Measurements from ENCODE around the gene DNAJC8. TPM values are rescaled to one million over a fixed set of nuclear protein-coding genes. Genes with fewer than 3 reads are reported as not detected.

The DNAJC8 gene
- total and polyA plus RNA-seq, 2 of the 8 experiments (the other 6 are each of a cell fraction or from before 2014, with no cell fraction given), result 116 to 134 TPM

DNA sequence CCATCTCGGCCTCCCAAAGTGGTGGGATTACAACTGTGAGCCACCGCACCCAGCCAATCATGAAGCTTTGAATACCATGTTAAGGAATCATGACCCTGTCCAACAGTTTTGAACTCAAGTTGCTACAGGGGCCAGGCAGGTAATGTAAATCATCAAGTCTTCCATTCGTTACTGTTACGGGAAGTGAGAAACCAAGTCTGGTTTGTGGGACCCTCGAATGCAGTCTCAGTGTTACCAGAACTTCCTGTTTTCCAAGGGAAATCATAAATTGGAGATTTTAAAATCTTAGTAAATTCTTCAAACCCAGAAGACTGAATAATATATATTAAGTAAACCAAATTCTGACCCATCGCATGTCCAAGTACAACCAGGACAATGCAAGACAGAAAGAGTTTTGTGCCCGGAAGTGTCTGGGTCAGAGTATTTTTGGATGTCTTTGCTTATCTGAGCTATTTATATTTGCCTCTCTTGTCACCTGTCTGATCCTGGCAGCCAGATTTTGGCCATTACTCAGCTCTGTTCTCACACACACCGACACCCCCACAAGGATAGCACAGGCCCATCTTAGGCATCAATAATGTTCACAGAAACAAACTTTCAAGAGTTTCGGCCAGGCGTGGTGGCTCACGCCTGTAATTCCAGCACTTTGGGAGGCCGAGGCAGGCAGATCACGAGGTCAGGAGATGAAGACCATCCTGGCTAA, 11.9 kb upstream of the DNAJC8 start:
- H3K18ac ChIP-seq (ENCODE audit: extremely low read depth, low read length), result no peak overlapping the region
- H2BK20ac ChIP-seq (ENCODE audit: low read length), result no peak overlapping the region
- H3K4me2 ChIP-seq (ENCODE audit: insufficient read depth in 1 of 2, low read depth in 2 of 2, low read length in 2 of 2), result no peak overlapping the region
- no peak overlapping the region for H2BK120ac ChIP-seq (replicated peaks; ENCODE audit: low read depth, low read length)
- no peak overlapping the region for H3K23ac ChIP-seq (ENCODE audit: insufficient read length)
- H3K4ac ChIP-seq (replicated peaks; ENCODE audit: insufficient read length, low read depth, low read length), result no peak overlapping the region
- H3K9ac ChIP-seq (replicated peaks in 1 of 4; ENCODE audit: extremely low read depth in 1 of 4, low read depth in 3 of 4, low read length in 3 of 4), result no peak overlapping the region
- H4K5ac ChIP-seq (ENCODE audit: insufficient read length, low read depth, low read length), result no peak overlapping the region
- no peak overlapping the region for H2AK5ac ChIP-seq (ENCODE audit: low read depth, low read length)
- CTCF ChIA-PET (ENCODE audit: partially characterized antibody), result interaction anchor here (0.7 to 2.4 kb wide), 3 partner anchors 9 to 244 kb away, joined by 3 to 5 read pairs (median 4); no protein-coding TSS in a partner anchor
- no peaks in the 10 kb centered on the region for H4K20me1 ChIP-seq (replicated peaks in 1 of 2; ENCODE audit: control insufficient read depth in 1 of 2, insufficient read depth in 2 of 2, low read length in 2 of 2)
- H2BK12ac ChIP-seq (ENCODE audit: low read depth, low read length), result no peak overlapping the region
- no peak overlapping the region for H2BK5ac ChIP-seq (ENCODE audit: low read depth, low read length)
- H3K79me2 ChIP-seq (ENCODE audit: control insufficient read depth in 1 of 2, insufficient read depth in 2 of 2, low read length in 2 of 2), result no peaks in the 10 kb centered on the region
- H3K27me3 ChIP-seq (replicated peaks in 1 of 4; ENCODE audit: control insufficient read depth in 3 of 4, extremely low read depth in 1 of 4, insufficient read depth in 3 of 4, low read length in 3 of 4), result no peaks in the 10 kb centered on the region
- H3K14ac ChIP-seq (ENCODE audit: insufficient read length), result no peak overlapping the region
- H3K4me3 ChIP-seq (ENCODE audit: extremely low read depth in 1 of 4, insufficient read depth in 2 of 4, low read depth in 3 of 4, low read length in 4 of 4), result no peak overlapping the region
- peaks cover 6 to 15% (median 9%) of the 10 kb centered on the region in 4 experiments; a peak in 6 of 7 replicates for H3K4me1 ChIP-seq (replicated peaks in 1 of 4; ENCODE audit: control insufficient read depth in 3 of 4, insufficient read depth in 4 of 4, low read length in 3 of 4)
- H3K36me3 ChIP-seq (ENCODE audit: control insufficient read depth in 2 of 4, insufficient read depth in 4 of 4, low read length in 3 of 4), result no peaks in the 10 kb centered on the region
- DNase-seq (ENCODE audit: low read depth in 1 of 2, low spot score in 2 of 2) (no peak), FAIRE-seq (no peak)
- WGBS, 2 experiments (ENCODE audit: extremely low coverage in 1 of 2, insufficient coverage in 1 of 2, insufficient read length in 1 of 2, insufficient replicate concordance in 2 of 2, low coverage in 1 of 2, low lambda C conversion rate in 2 of 2, missing lambda C conversion rate in 1 of 2), result 95% methylated on average over 13 of the region's 13 CpGs; no CpG with 5 or more reads in 1 of the 2 experiments
- no peaks in the 10 kb centered on the region for H3K23me2 ChIP-seq (ENCODE audit: low read depth, low read length)
- H4K8ac ChIP-seq (ENCODE audit: extremely low read depth, insufficient read depth, low read length), result no peak overlapping the region
- no peaks in the 10 kb centered on the region for H3K79me1 ChIP-seq (ENCODE audit: low read depth, low read length)
- TF ChIP-seq CTBP2 (IDR thresholded peaks at IDR 0.05; ENCODE audit: borderline replicate concordance, insufficient read depth, insufficient read length, low read length) (no peak), SUZ12 (IDR thresholded peaks at IDR 0.05; ENCODE audit: low read length) (no peak), TAF7 (optimal IDR thresholded peaks at IDR 0.05; ENCODE audit: borderline replicate concordance, low read depth, low read length) (no peak), SP2 (IDR thresholded peaks at IDR 0.05; ENCODE audit: low read length) (no peak)
- H4K91ac ChIP-seq (replicated peaks; ENCODE audit: insufficient read length, low read length), result no peak overlapping the region
- no peak overlapping the region for H3K27ac ChIP-seq (ENCODE audit: low read depth, low read length)
- POLR2A ChIA-PET (ENCODE audit: partially characterized antibody), result interaction anchor here (0.8 to 12.3 kb wide), 7 partner anchors 7 to 265 kb away, joined by 3 to 296 read pairs (median 5); partner anchors contain the start of genes ATP5IF1, DNAJC8 and SESN2
- H3K9me3 ChIP-seq (ENCODE audit: insufficient read depth in 2 of 2, low read depth in 1 of 2, low read length in 1 of 2), result no peaks in the 10 kb centered on the region
- H3K56ac ChIP-seq (replicated peaks; ENCODE audit: insufficient read length, low read depth, low read length), result no peak overlapping the region
- H2AFZ ChIP-seq (ENCODE audit: low read length), result no peak overlapping the region
- no peak overlapping the region for H2BK15ac ChIP-seq (ENCODE audit: low read length)
